Pulmonary artery endothelial cell (primary cell): ENCODE data around the gene C15orf39. TPM values are rescaled to one million over a fixed set of nuclear protein-coding genes. Genes with fewer than 3 reads are reported as not detected.
"Not testable (repeated sequence)": the region's sequence is repeated elsewhere in the genome, so short reads cannot be mapped to it uniquely, and the experiment has no call there.

Experiments used
- DNase-seq: peaks from one replicate; pipeline ENCODE4 v3.0.0-alpha.2; 2011; ENCODE audit warnings: low read depth, low spot score
- total RNA-seq: library from RNA; depleted of rRNA; stranded (reverse); fragments of >200 nt; gene quantifications from 2 replicates; pipeline ENCODE4 v1.2.3, GENCODE V29; 2014

Gene C15orf39
- total RNA-seq, 1 donor from 2014 or later, result 6.4 TPM

- no peak for DNase-seq
Observed at GRCh38 chr15:75230551-75231371, 29.1 kb downstream of the C15orf39 start.

- DNase-seq, result no peak
Observed at GRCh38 chr15:75231836-75232235, 30.2 kb downstream of the C15orf39 start.

GRCh38 chr15:75232252-75232813 lies 30.7 kb downstream of the C15orf39 start:
- DNase-seq, result no peak

- no peak for DNase-seq
Observed at GRCh38 chr15:75232826-75233503, 31.3 kb downstream of the C15orf39 start.

- no peak for DNase-seq
Observed at GRCh38 chr15:75233504-75234190, 32.0 kb downstream of the C15orf39 start.

- no peak for DNase-seq
Observed at GRCh38 chr15:75234191-75234810, 32.6 kb downstream of the C15orf39 start.

GRCh38 chr15:75235051-75235673 lies 33.5 kb downstream of the C15orf39 start:
- no peak for DNase-seq

GRCh38 chr15:75235760-75236729 lies 34.4 kb downstream of the C15orf39 start:
- DNase-seq, result no peak

GRCh38 chr15:75237316-75237982 lies 35.8 kb downstream of the C15orf39 start:
- no peak for DNase-seq

GRCh38 chr15:75238150-75238549 lies 36.5 kb downstream of the C15orf39 start:
- no peak for DNase-seq

- DNase-seq, result not testable (repeated sequence)
Observed at GRCh38 chr15:75245741-75246140, 44.1 kb downstream of the C15orf39 start.

GRCh38 chr15:75248991-75249390 lies 47.3 kb downstream of the C15orf39 start:
- DNase-seq, result not testable (repeated sequence)

- no peak for DNase-seq
Observed at GRCh38 chr15:75249726-75250125, 48.0 kb downstream of the C15orf39 start.

- DNase-seq, result not testable (repeated sequence)
Observed at GRCh38 chr15:75251343-75251742, 49.7 kb downstream of the C15orf39 start.

- DNase-seq, result not testable (repeated sequence)
Observed at GRCh38 chr15:75252285-75252684, 50.6 kb downstream of the C15orf39 start.

- DNase-seq, result not testable (repeated sequence)
Observed at GRCh38 chr15:75258034-75258433, 56.4 kb downstream of the C15orf39 start, which contains the start of gene GOLGA6C. Gene GOLGA6C, plus strand, starts transcription at chr15:75258334. Its CDS starts 265 bp downstream, at chr15:75258599.

- DNase-seq, result not testable (repeated sequence)
Observed at GRCh38 chr15:75258620-75259343, 57.1 kb downstream of the C15orf39 start.

GRCh38 chr15:75259873-75260272 lies 58.2 kb downstream of the C15orf39 start:
- DNase-seq, result not testable (repeated sequence)
